Ureter (tissue), 1 donor: ENCODE measurements around the gene ZMIZ2. TPM values are rescaled to one million over a fixed set of nuclear protein-coding genes. Genes with fewer than 3 reads are reported as not detected.
"Not testable (repeated sequence)": the region's sequence is repeated elsewhere in the genome, so short reads cannot be mapped to it uniquely, and the experiment has no call there.

Experiments
- DNase-seq: peaks from one replicate; pipeline ENCODE4 v3.0.0-alpha.2; 2020; ENCODE audit warnings: low spot score
- total RNA-seq: library from RNA; stranded (reverse); gene quantifications from one replicate; pipeline ENCODE4 v1.2.4, GENCODE V29; 2023
- donor health status: DM: yes; HTN: yes; CAD: no.

Gene ZMIZ2
- total RNA-seq, 1 donor from 2014 or later: 116 TPM

DNA sequence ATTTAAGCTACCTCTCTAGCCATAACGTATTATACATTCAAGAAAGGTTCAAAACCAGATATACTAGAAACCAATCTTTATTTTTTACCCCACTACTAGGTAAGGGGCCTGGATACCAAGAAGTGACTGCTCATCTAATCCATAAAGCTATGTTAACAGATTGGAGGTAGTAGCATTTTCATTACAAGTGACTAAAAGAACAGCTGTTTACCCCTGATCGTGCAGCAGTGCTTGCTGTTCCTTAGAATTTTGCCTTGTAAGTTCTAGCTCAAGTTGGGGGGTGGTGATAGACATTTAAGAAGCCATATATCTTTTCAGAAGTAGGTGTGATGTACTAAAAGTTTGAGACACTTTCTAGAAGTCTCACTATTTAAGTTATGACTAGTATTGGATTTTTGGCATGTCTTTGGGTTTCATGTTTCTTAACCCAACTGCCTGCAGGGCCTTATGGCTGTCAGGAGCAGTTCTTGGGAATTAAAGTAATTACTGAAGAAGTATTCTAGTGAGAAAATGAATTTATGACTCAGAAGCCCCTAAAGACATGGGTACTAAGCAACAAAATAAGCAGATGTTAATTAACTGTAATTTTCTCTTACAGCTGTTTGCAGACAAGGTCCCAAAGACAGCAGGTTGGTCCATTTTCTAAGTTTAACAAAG lies 50.1 kb downstream of the ZMIZ2 start:
- no peak for DNase-seq

DNA sequence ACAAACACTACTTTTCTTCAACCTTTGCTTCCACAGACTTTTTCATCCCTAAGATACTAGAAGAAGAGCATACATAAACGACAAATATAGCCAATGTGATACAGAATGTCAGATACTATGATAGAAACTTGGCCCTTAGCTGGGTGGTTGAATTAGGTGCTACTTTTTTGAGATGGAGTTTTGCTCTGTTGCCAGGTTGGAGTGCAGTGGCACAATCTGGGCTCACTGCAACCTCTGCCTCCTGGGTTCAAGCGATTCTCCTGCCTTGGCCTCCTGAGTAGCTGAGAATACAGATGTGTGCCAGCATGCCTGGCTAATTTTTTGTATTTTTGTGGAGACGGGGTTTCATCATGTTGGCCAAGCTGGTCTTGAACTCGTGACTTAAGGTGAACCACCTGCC lies 51.3 kb downstream of the ZMIZ2 start:
- DNase-seq: no peak

DNA sequence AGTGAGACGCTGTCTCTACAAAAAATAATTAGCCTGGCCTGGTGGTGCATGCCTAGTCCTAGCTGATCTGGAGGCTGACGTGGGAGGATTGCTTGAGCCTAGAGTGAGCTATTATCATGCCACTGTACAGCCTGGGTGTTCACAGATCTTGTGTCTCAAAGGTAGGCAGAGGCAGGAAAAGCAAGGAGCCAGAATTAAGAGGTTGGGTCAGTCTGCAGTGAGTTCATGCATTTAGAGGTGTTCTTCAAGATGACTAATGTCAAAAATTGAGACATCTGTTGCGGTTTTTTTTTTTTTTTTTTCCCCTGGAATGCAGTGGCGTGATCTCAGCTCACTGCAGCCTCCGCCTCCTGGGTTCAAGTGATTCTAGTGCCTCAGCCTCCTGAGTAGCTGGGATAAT lies 53.2 kb downstream of the ZMIZ2 start:
- no peak for DNase-seq

DNA sequence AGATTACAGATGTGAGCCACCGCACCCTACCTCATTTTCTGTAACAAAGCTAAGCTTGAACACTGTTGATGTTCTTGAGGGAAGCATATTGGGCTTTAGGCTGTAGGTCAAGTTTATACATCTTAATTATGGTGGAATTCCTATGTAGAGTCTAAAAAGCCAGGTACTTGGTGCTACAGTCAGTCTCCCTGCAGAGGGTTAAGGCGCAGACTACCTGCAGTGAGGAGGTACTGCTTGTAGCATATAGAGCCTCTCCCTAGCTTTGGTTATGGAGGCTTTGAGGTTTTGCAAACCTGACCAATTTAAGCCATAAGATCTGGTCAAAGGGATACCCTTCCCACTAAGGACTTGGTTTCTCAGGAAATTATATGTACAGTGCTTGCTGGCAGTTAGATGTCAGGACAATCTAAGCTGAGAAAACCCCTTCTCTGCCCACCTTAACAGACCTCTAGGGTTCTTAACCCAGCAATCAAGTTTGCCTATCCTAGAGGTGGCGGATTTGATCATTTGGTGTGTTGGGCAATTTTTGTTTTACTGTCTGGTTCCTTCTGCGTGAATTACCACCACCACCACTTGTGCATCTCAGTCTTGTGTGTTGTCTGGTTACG lies 53.9 kb downstream of the ZMIZ2 start:
- DNase-seq: no peak

DNA sequence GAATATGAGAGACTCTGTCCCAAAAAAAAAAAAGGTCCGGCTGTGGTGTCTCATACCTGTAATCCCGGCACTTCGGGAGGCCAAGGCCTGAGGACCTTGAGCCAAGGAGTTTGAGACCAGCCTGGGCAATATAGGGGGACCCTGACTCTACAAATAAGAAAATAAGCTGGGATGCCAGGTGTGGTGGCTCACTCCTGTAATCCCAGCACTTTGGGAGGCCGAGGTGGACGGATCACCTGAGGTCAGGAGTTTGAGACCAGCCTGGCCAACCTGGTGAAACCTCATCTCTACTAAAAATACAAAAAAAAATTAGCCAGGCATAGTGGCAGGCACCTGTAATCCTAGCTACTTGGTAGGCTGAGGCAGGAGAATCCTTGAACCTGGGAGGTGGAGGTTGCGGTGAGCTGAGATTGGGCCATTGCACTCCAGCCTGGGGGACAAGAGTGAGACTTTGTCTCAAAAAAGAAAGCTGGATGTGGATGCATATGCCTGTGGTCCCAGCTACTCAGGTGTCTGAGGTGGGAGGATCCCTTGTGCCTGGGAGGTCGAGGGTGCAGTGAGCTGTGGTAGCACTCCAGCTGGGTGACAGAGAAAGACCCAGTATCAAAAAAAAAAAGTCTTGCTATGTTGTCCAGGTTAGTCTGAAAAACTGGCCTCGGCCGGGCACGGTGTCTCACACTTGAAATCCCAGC lies 55.3 kb downstream of the ZMIZ2 start:
- DNase-seq: not testable (repeated sequence)

DNA sequence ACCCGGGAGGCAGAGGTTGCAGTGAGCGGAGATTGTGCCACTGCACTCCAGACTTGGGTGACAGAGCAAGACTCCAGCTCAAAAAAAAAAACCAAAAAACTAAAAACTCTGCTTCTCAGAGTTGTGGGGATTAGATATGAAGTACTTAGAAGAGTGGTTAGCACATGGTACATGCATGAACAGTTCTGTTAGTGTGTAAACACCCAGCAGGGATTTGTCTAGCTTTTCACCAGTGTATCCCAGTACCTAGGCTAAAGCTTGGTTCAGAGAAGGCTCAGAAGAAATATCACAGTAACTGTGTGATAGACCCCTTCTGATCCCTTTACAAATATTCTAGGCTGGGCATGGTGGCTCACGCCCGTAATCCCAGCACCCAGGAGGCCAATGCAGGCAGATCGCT lies 57.3 kb downstream of the ZMIZ2 start:
- no peak for DNase-seq

DNA sequence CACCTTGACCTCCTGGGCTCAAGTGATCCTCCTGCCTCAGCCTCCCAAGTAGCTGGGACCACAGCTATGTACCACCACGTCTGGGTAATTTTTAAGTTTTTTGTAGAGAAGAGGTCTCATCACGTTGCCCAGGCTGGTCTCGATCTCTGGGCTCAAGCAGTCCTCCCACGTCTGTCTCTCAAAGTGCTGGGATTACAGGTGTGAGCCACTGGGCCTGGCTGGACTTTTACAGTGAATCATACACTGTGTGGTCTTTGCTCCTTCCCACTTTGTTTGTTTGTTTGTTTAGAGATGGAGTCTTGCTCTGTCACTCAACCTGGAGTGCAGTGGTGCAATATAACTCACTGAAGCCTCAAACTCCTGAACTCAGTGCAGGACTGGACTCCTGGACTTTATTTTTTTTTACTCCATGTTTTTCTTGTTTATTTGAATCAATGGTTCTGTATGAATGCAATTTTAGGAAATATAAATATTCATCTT lies 60.3 kb downstream of the ZMIZ2 start:
- no peak for DNase-seq

DNA sequence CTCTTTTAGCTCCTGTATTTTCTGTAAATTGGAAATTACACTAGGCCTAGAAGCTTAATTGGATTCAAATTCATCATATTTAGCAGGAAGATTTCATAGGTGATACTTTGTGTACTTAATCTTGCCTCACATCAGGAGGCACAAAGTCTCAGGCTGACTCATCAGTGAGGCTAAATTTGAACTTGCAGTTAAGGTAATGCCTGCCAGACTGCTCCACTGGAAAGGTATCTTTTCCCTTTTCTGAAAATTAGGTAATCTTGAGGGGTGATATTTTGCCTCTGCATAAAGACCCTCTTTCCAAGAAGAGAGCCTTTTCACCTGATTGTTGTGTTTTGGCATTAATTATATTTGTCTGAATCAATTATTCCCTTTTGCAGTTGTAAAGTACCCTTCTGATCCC lies 62.4 kb downstream of the ZMIZ2 start:
- no peak for DNase-seq

DNA sequence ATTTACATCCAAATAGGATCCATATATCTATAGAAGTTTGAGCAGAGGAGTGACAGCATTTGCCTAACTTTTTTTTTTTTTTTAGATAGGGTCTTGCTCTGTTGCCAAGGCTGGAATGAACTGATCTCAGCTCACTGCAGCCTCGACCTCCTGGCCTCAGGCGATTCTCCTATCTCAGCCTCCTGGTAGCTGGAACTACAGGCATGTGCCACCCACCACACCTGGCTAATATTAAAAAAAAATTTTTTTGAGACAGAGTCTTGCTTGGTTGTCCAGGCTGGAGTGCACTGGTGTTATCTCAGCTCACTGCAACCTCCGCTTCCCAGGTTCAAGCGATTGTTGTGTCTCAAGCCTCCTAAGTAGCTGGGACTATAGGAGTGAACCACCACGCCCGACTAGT lies 62.9 kb downstream of the ZMIZ2 start:
- no peak for DNase-seq

DNA sequence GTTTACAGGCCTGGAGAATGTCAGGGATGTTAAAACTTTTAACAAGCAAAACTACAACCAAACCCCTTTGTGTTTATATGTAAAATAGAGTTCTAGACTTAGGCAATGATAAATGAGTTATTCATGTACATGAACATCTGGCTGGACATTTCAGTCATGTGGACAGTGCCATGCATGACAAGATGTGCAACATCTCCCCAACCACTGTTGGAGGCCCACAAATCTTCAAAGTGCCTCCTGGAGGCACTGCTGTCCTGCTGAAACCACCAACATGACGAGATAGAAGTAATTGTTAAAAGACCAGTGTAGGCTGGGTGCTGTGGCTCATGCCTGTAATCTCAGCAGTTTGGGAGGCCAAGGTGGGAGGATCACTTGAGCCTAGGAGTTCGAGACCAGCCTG lies 66.3 kb downstream of the ZMIZ2 start:
- DNase-seq: no peak

DNA sequence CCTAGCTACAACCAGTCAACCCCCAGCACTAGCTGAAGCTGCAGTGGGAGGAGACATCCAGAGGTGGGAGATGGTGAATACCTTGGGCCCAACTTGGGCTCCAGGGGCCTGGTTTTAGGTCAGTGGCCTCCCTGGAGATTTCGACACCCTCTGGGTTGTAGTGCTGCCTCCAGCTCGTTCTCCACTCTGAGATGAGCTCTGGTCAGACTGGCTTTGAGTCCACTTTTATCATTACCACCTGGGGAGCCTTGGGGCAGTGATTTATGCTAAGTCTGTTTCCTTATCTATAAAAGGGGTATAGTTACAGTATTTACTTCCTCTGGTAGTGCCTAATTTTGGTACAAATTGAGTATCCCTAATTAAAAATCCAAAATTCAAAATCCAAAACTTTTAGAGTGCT lies 70.6 kb downstream of the ZMIZ2 start:
- no peak for DNase-seq

Other genes starting within 250 kb of the ZMIZ2 start
- 0.10 TPM for gene NPC1L1, start 207.5 kb upstream of the ZMIZ2 start, total RNA-seq
- 89.4 TPM for gene DDX56, start 174.9 kb upstream of the ZMIZ2 start, total RNA-seq
- gene TMED4, start 166.6 kb upstream of the ZMIZ2 start, total RNA-seq: 105 TPM
- gene OGDH, start 142.2 kb upstream of the ZMIZ2 start, total RNA-seq: 109 TPM
- gene PPIA, start 47.8 kb downstream of the ZMIZ2 start, total RNA-seq: 1,153 TPM
- 104 TPM for gene H2AZ2, start 99.2 kb downstream of the ZMIZ2 start, total RNA-seq
- gene PURB, start 136.7 kb downstream of the ZMIZ2 start, total RNA-seq: 26.4 TPM
- 6.0 TPM for gene MYO1G, start 230.2 kb downstream of the ZMIZ2 start, total RNA-seq